HG02973 (cell line): ENCODE results near the gene ECE2.

Source experiments
- ATAC-seq: cut with Tn5 transposase; IDR thresholded peaks from one replicate; pipeline ENCODE4 v1.9.1; 2021; ENCODE audit warnings: moderate library complexity; ENCODE audit not compliant: unreplicated experiment

ECE2 gene

GRCh38 chr3:184275961-184276910, at the start of gene ECE2:
ECE2 (plus strand) TSS chr3:184276022; CDS start chr3:184276154, 132 bp downstream.
- ATAC-seq: no peak

GRCh38 chr3:184227481-184227935, 48.3 kb upstream of the ECE2 start:
- no peak for ATAC-seq

- ATAC-seq: no peak
Measured at GRCh38 chr3:184228376-184229137, 47.3 kb upstream of the ECE2 start.

- peak; percentile 79 for ATAC-seq
Measured at GRCh38 chr3:184229394-184230080, 46.3 kb upstream of the ECE2 start, which contains the start of gene VWA5B2. VWA5B2 (plus strand) TSS chr3:184229585; CDS start chr3:184230529, 944 bp downstream.

GRCh38 chr3:184230081-184230602, 45.7 kb upstream of the ECE2 start:
- ATAC-seq: no peak

GRCh38 chr3:184230603-184231528, 45.0 kb upstream of the ECE2 start:
- no peak for ATAC-seq

- ATAC-seq: no peak
Measured at GRCh38 chr3:184231671-184232070, 44.2 kb upstream of the ECE2 start.

GRCh38 chr3:184233127-184233843, 42.5 kb upstream of the ECE2 start:
- ATAC-seq: no peak

- no peak for ATAC-seq
Measured at GRCh38 chr3:184234224-184234623, 41.6 kb upstream of the ECE2 start.

- ATAC-seq: no peak
Measured at GRCh38 chr3:184234671-184235380, 41.0 kb upstream of the ECE2 start.

- no peak for ATAC-seq
Measured at GRCh38 chr3:184235381-184236032, 40.3 kb upstream of the ECE2 start.

- ATAC-seq: no peak
Measured at GRCh38 chr3:184236033-184236410, 39.8 kb upstream of the ECE2 start.

GRCh38 chr3:184236636-184237035, 39.2 kb upstream of the ECE2 start:
- ATAC-seq: no peak

GRCh38 chr3:184237211-184237610, 38.6 kb upstream of the ECE2 start:
- no peak for ATAC-seq

- no peak for ATAC-seq
Measured at GRCh38 chr3:184237807-184238206, 38.0 kb upstream of the ECE2 start.

GRCh38 chr3:184238246-184238818, 37.5 kb upstream of the ECE2 start:
- ATAC-seq: no peak

- no peak for ATAC-seq
Measured at GRCh38 chr3:184239221-184239620, 36.6 kb upstream of the ECE2 start.

GRCh38 chr3:184239708-184240107, 36.1 kb upstream of the ECE2 start:
- no peak for ATAC-seq
